Stomach (tissue), 9 donors: ENCODE results near the gene STRBP. TPM values are rescaled to one million over a fixed set of nuclear protein-coding genes. Genes with fewer than 3 reads are reported as not detected.
"Not testable (repeated sequence)": the region's sequence is repeated elsewhere in the genome, so short reads cannot be mapped to it uniquely, and the experiment has no call there.

ENCODE experiments used
- DNase-seq, 2 donors: peaks; one replicate each; pipeline versions ENCODE4 v3.0.0 to v3.0.0-alpha.2; 2013 to 2019
- H3K27ac ChIP-seq, 5 donors: fragments of 200-600 bp in 4 of 5; sonication (generic) in 4 of 5; one replicate each; pipeline ENCODE4 v1.5.1; 2013 to 2019; ENCODE audit warnings: mild to moderate bottlenecking in 1 of 5, moderate library complexity in 1 of 5
- H3K27me3 ChIP-seq, 3 donors: fragments of 200-600 bp; sonication (generic); one replicate each; pipeline ENCODE4 v1.5.1; 2017 to 2019; ENCODE audit warnings: mixed run types in 1 of 3
- H3K36me3 ChIP-seq, 4 donors: fragments of 200-600 bp; sonication (generic); 1 replicate in 3 of 4; 2 replicates in 1 of 4; pipeline ENCODE4 v1.5.1; 2016 to 2019
- H3K4me1 ChIP-seq, 4 donors: fragments of 200-600 bp; sonication (generic); one replicate each; pipeline ENCODE4 v1.5.1; 2016 to 2019
- H3K4me3 ChIP-seq, 4 donors: fragments of 200-600 bp; sonication (generic) in 3 of 4; one replicate each; pipeline ENCODE4 v1.5.1; 2016 to 2019; ENCODE audit warnings: mild to moderate bottlenecking in 1 of 4
- H3K9me3 ChIP-seq, 4 donors: fragments of 200-600 bp; sonication (generic); one replicate each; pipeline ENCODE4 v1.5.1; 2016 to 2019
- CTCF ChIP-seq, 7 experiments: fragments of 450-650 bp in 4 of 7; fragments of 200-600 bp in 3 of 7; sonication (generic) in 3 of 7; IDR thresholded peaks; one replicate each; pipeline ENCODE4 v1.5.1; 2016 to 2019; ENCODE audit warnings: antibody characterized with exemption in 7 of 7, control low read depth in 2 of 7, mild to moderate bottlenecking in 1 of 7
- EP300 ChIP-seq: sonication (generic); formaldehyde crosslinking; IDR thresholded peaks from one replicate; pipeline ENCODE4 v1.6.1; 2017; ENCODE audit warnings: antibody characterized with exemption
- POLR2A ChIP-seq, 4 donors: fragments of 450-650 bp; IDR thresholded peaks; one replicate each; pipeline ENCODE4 v1.6.1; 2016; ENCODE audit warnings: antibody characterized with exemption in 4 of 4, control low read depth in 2 of 4, mild to moderate bottlenecking in 1 of 4, moderate library complexity in 1 of 4
- POLR2AphosphoS5 ChIP-seq, 3 donors: sonication (generic); formaldehyde crosslinking; IDR thresholded peaks; one replicate each; pipeline ENCODE4 v1.6.1; 2016; ENCODE audit warnings: antibody characterized with exemption in 3 of 3
- WGBS, 5 donors: extraction: QIAGEN DNeasy Blood & Tissue Kit in 3 of 5; methylation state at CpG; one replicate each; pipeline versions ENCODE4 v1.1.5 to v1.1.7; 2013 to 2018; 5-methylcytosine and 5-hydroxymethylcytosine counted together
- intact Hi-C: fragments of 100-400 bp; cut with DNase I; formaldehyde crosslinking; loops from one replicate; pipeline ENCODE4 v1.15.1; 2023; ENCODE audit warnings: low total_unique reads
- polyA plus RNA-seq, 3 donors: library from polyadenylated mRNA; stranded (reverse); fragments of 200-250 nt; gene quantifications; one replicate each; pipeline ENCODE4 v1.2.3, GENCODE V29; 2013
- total RNA-seq, 5 donors: library from RNA; depleted of rRNA; stranded (reverse); fragments of >200 nt; gene quantifications; one replicate each; pipeline versions ENCODE4 v1.1.0 to v1.2.3, GENCODE V29; 2014 to 2016
- donor health status: healthy with polysubstance abuse.
- donor health status: Bipolar disorder and iron deficiency.
- donor health status: healthy.

The STRBP gene
- total and polyA plus RNA-seq, 8 donors, result 5.5 to 21.0 (median 10.2) TPM

- H3K4me3 ChIP-seq, result no peak overlapping the region
- TF ChIP-seq EP300 (no peak), POLR2A (IDR thresholded peaks at IDR 0.05) (no peak), POLR2AphosphoS5 (IDR thresholded peaks at IDR 0.05) (no peak), CTCF (IDR thresholded peaks at IDR 0.05) (no peak)
- no peaks in the 10 kb centered on the region for H3K4me1 ChIP-seq
- no peaks in the 10 kb centered on the region for H3K27me3 ChIP-seq
- H3K27ac ChIP-seq, result no peak overlapping the region
- no peaks in the 10 kb centered on the region for H3K36me3 ChIP-seq
- DNase-seq, result no peak
- WGBS, 5 donors, result 90 to 94% (median 92%) methylated on average over 3 of the region's 3 CpGs
- H3K9me3 ChIP-seq, result no peaks in the 10 kb centered on the region
- intact Hi-C loops, result no loop called here
Observed at GRCh38 chr9:123211081-123211480, 57.3 kb downstream of the STRBP start.

- DNase-seq, result no peak
Observed at GRCh38 chr9:123208626-123209174, 59.7 kb downstream of the STRBP start.

GRCh38 chr9:123206065-123206464 is 62.3 kb downstream of the STRBP start:
- H3K4me1 ChIP-seq, result no peaks in the 10 kb centered on the region
- intact Hi-C loops, result no loop called here
- H3K9me3 ChIP-seq, result no peaks in the 10 kb centered on the region
- H3K27me3 ChIP-seq, result no peaks in the 10 kb centered on the region
- no peak overlapping the region for H3K27ac ChIP-seq
- no peak for TF ChIP-seq POLR2A (IDR thresholded peaks at IDR 0.05)
- TF ChIP-seq CTCF (IDR thresholded peaks at IDR 0.05), result no peak
- TF ChIP-seq EP300, result no peak
- TF ChIP-seq POLR2AphosphoS5 (IDR thresholded peaks at IDR 0.05), result no peak
- no peaks in the 10 kb centered on the region for H3K36me3 ChIP-seq
- WGBS, 5 donors, result 96 to 99% (median 97%) methylated on average over 6 of the region's 6 CpGs
- DNase-seq, result no peak
- no peak overlapping the region for H3K4me3 ChIP-seq

More at GRCh38 chr9:123208626-123209174, 59.7 kb downstream of the STRBP start:
- intact Hi-C loops, result no loop called here
- Histone ChIP-seq H3K36me3 (no peaks in the 10 kb centered on the region), H3K27ac (no peak overlapping the region), H3K9me3 (no peaks in the 10 kb centered on the region), H3K4me3 (no peak overlapping the region), H3K4me1 (no peaks in the 10 kb centered on the region), H3K27me3 (no peaks in the 10 kb centered on the region)
- no peak for TF ChIP-seq POLR2AphosphoS5 (IDR thresholded peaks at IDR 0.05)
- no peak for TF ChIP-seq POLR2A (IDR thresholded peaks at IDR 0.05)
- no peak for TF ChIP-seq EP300
- no peak for TF ChIP-seq CTCF (IDR thresholded peaks at IDR 0.05)
- 88 to 94% (median 90%) methylated on average over 1 of the region's 1 CpG for WGBS, 5 donors

- no peak for DNase-seq
- Histone ChIP-seq H3K27me3 (no peaks in the 10 kb centered on the region), H3K4me1 (no peaks in the 10 kb centered on the region), H3K4me3 (no peak overlapping the region), H3K9me3 (no peaks in the 10 kb centered on the region), H3K27ac (no peak overlapping the region), H3K36me3 (no peaks in the 10 kb centered on the region)
- WGBS, 5 donors, result 61 to 99% (median 92%) methylated on average over 2 of the region's 2 CpGs
- TF ChIP-seq EP300 (no peak), POLR2A (IDR thresholded peaks at IDR 0.05) (no peak), CTCF (IDR thresholded peaks at IDR 0.05) (no peak), POLR2AphosphoS5 (IDR thresholded peaks at IDR 0.05) (no peak)
- intact Hi-C loops, result no loop called here
Observed at GRCh38 chr9:123201083-123201482, 67.3 kb downstream of the STRBP start.

- intact Hi-C loops, result not testable (repeated sequence)
Observed at GRCh38 chr9:123200469-123200868, 67.9 kb downstream of the STRBP start.

More at GRCh38 chr9:123200469-123200868, 67.9 kb downstream of the STRBP start:
- not testable (repeated sequence) for H3K27ac ChIP-seq, H3K9me3 ChIP-seq, H3K4me3 ChIP-seq, H3K27me3 ChIP-seq, DNase-seq, H3K4me1 ChIP-seq, H3K36me3 ChIP-seq
- WGBS, 5 donors, result 96 to 99% (median 97%) methylated on average over 13 of the region's 13 CpGs
